Stimulated activated CD4-positive, alpha-beta T cell treated with anti-CD3 and anti-CD28 coated beads, Interleukin-2, amount 100 ng/mL, for 24 hours (primary cell): ENCODE measurements around the gene TNPO2.
A peak's percentile ranks its signal among the peaks of the same experiment; 100 is the strongest.

ENCODE experiments used
- DNase-seq, 2 donors: peaks; one replicate each; pipeline ENCODE4 v3.0.0-alpha.2; 2020

Gene TNPO2

DNA sequence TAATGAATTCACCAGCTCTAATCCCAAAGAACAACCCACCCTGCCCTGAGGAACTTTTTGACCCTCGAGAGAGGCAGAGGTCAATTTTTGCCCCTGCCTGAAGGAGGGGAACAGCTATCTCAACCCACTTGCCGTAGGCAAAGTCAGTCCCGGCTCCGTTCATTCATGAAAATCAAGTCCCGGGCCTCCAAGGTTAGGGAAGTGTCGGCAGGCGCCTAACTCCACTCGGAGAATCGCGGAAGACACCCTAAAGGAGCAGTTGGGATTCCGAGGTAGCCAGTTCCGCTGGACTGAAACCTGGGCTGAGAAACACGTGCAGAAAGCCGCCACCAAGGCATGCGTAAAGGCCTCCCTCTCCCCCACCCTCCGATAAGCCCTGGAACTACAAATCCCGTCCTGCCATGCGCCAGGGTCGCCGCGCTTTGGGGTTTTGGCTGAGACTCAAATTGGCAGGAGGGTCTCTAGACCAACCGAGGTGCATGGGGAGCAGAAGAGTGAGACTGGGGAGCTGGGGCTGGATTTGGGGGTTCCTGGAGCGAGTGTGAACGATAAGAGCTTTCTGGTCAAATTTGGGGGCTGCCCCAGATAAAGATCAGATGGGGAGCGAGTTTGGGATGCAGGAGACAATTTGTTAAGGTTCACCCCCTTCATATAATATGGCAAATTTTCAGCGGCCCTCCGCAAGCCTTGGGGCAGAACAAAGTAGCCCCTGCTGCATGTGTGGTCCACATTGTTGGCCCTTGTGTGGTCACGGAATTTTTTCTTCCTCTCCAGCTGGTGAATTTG is at the start of gene TNPO2:
Gene TNPO2 (minus strand): TSS at position 292 of the 786 bp plus-strand sequence. CDS start 2,955 bp downstream, outside the sequence.
- DNase-seq: peak; percentile 78 to 82

GRCh38 chr19:12772323-12772722 is 48.6 kb upstream of the TNPO2 start:
- DNase-seq: no peak

- DNase-seq: no peak
These were observed 47.2 kb upstream of the TNPO2 start for GRCh38 chr19:12770922-12771321.

GRCh38 chr19:12769689-12770088 is 46.0 kb upstream of the TNPO2 start:
- peak; percentile 65 to 69 for DNase-seq

GRCh38 chr19:12767666-12768065 is 43.9 kb upstream of the TNPO2 start:
- DNase-seq: no peak

DNA sequence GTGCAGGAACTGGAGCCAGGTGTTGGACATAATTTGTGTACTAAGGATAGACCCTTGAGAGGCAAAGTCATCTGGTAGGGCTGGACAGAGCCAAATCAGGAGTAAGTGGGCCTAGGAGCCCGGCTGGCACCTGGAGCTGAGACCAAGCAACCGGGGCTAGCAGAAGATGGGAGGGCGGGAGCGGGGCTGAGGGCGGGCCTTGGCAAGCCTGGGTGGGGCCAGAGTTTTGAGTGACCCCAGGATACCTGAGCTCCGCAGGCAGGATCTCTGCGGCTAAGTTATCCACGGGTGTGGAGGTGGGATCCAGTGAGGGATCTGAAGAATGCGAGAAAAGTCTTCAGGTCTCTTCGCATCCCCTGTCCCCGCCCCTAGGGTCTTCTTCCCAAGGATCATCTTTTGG is 43.4 kb upstream of the TNPO2 start:
- no peak for DNase-seq

DNA sequence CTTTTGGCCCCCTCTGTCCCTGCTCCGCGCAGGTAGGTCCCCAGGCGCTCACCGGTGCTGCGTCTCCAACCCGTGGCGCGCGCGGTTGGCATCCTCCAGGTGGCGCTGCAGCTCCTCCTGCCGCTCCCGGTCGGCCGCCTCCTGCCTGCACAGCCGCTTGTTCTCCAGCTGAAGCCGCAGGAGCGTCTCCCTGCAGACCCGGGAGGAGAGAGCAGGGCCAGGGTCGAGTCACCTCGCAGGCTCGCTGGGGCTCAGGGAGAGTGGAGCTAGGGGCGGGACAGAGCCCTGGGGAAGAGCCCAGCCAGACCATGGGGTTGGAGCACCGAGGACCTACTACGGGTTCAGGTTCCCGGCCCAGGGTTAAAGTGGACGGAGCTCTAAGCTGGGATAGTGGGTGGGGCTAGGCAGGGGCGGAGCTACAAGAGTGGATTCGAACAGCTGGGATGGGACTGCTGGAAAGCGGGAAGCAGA is 42.4 kb upstream of the TNPO2 start:
- peak in 1 of 2 donors; percentile 83 for DNase-seq

GRCh38 chr19:12764698-12765097 is 41.0 kb upstream of the TNPO2 start:
- DNase-seq: no peak

DNA sequence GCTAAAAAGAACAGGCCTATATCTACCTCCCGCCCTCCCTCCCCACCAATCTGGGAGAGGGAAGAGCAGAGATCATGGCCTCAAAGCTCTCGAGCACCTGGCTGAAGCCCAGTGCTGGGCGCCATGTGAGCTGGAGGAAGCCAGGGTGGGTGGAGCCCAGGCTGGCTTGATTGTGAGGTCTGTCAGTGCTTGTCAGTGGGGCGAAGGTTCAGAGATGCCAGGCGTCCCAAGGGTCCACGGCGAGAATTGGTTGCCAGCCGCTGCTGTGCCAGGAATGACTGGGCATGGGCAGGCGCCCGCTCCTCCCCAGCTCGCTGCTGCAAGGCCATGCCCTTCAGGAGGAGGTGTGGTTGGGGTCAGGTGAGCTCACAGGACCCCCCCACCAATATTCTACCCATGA is 39.4 kb upstream of the TNPO2 start:
- no peak for DNase-seq

DNA sequence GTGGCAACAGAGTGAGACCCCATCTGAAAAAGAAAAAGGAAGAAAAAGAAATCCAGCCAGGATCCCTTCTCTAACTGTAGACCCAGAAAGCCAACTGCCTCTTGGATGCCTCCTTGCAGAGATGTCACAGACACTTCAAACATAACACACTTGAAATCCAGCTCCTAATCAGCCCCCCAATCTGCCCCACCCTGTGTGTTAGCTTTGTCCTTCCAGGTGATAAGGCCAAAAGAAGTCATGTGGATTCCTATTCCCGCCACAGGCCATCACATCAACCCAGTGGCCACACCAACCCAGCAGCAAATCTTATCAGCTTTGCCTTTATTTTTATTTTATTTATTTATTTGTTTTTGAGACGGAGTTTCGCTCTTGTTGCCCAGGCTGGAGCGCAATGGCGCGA is 36.0 kb upstream of the TNPO2 start:
- DNase-seq: no peak

GRCh38 chr19:12757544-12758274 is 34.0 kb upstream of the TNPO2 start:
- DNase-seq: peak; percentile 71 to 79

DNA sequence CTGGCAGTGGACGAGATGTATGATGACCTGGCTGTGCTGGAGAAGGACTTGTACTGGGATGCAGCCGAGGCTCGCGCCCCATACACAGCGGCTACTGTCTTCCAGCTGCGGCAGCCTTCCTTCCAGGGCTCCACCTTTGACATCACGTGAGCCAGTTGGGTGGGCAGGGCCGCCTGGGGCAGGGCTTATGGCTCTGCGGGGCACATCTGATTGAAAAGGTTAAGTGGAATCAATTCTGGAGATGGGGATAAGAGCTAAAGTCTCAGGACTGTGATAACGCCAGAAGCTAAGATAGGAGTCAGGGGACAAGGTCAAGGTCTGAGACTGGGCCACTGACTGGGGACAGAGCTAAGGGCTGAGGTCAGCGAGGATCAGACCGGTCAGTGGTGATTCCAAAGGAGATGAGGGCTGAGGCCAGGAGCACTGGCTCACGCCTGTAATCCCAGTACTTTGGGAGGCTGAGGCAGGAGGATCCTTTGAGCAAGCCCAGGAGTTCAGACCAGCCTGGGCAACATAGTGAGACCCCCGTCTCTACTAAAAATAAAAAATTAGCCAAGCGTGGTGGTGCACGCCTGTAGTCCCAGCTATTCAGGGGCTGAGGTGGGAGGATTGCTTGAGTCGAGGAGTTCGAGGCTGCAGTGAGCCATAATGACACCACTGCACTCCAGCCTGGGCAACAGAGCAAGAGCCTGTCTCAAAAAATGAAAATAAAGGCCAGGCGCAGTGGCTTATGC is 32.6 kb upstream of the TNPO2 start:
- no peak for DNase-seq

DNA sequence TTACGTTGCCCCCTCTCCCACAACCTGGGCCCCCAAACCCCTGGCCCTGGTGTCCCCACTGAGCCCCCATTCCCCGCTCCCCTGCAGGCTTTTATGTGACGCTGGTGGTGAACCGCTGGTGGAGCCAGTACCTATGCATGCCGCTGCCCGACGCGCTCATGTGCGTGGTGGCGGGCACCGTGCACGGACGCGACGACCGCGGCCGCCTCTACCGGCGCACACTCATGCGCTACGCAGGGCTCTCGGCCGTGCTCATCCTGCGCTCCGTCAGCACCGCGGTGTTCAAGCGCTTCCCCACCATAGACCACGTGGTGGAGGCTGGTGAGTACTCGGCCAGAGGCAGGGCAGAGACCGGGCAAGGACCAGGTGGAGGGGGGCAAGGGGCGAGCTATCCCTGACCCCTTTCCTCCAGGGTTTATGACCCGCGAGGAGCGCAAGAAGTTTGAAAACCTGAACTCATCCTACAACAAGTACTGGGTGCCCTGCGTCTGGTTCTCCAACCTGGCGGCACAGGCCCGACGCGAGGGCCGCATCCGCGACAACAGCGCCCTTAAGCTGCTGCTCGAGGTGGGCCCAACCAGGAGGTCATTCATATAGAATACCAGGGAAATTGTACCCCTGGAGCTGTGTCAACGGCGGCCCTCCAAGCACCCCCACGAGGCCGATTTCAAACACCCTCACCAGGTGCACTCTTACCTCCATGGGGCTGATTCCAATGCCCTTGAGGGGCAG is 30.9 kb upstream of the TNPO2 start:
- no peak for DNase-seq

GRCh38 chr19:12752056-12752781 is 28.5 kb upstream of the TNPO2 start:
- DNase-seq: no peak

DNA sequence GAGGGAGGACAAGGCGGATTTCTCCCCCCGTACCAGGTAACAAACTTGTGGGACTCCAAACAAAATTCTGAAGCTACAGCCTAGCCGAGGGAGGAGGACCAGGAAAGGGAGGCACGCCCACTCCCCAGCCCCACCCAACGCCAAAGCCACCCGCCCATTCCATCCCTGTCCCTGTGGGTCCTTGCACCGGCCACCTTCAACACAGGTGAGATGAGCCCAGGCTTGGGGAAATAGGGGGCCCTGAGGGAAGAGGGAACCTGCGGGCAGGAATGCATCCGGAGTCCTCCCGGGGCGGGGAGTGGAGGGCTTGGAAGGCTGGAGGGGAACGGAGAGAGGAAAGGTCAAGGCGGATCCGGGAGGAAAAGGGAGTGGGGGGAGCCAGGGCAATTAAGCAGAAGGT is 27.9 kb upstream of the TNPO2 start, which contains the start of gene BEST2:
Gene BEST2 (plus strand): TSS at position 157 of the 400 bp plus-strand sequence. CDS start 802 bp downstream, outside the sequence.
- no peak for DNase-seq

DNA sequence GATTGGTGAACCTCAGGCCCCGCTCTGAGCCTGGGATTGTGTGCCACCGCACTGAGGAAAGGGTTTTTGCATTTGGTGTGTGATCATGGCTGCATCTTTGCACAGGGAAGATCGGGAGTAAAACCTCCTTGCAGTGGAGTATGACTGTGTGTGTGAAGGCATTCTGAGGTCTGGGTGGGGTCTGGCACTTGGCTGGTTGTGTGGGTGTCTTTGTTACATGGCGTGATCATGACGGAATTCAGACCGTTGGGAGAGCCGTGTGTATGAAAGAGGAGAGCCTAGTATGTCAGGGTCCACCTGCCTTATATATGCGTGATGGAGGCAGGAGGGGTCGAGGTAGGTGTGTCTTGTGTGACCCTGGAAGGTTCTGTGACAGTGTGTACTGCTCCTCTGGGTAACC is 27.1 kb upstream of the TNPO2 start:
- DNase-seq: no peak

- no peak for DNase-seq
These were observed 26.3 kb upstream of the TNPO2 start for GRCh38 chr19:12749938-12750521.

DNA sequence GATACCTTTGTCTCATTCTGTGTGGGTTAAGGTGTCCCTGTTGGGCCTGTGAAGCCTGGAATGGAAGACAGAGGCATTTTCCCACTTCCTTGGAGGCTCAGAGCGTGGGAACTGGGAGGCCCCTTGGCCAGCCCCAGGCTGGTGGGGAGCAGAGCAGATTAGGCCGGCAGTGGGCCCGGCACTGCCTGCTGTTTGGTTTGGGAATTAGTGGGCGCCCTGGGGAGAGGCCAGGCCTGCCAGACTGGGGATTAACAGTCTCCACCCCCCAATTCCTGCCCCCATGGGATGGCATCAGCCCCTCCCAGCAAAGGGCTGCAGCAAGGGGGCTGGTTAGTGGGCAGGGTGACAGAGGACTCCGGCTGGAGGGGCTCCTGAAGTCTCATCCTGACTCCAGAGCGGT is 24.8 kb upstream of the TNPO2 start:
- DNase-seq: no peak

- no peak for DNase-seq
These were observed 21.6 kb upstream of the TNPO2 start for GRCh38 chr19:12745166-12745897.

GRCh38 chr19:12737835-12738351 is 14.2 kb upstream of the TNPO2 start:
- DNase-seq: no peak
